ENCODE results near the gene TMEM198.

Gene TMEM198

GRCh38 chr2:219553463-219553963, 9.7 kb downstream of the TMEM198 start:
- H3K9me3 ChIP-seq (ENCODE audit: control insufficient read depth in 2 of 2, low read length in 2 of 2), result no peaks in the 10 kb centered on the region
- peaks cover 8 to 9% of the 10 kb centered on the region in 2 donors for H3K4me1 ChIP-seq (ENCODE audit: control insufficient read depth in 2 of 2, insufficient read depth in 2 of 2, low read length in 2 of 2)
- H3K4me3 ChIP-seq (ENCODE audit: low read length in 2 of 2), result no peak overlapping the region
- H3K9ac ChIP-seq (ENCODE audit: low read depth in 1 of 2, low read length in 2 of 2), result no peak overlapping the region
- H3K27ac ChIP-seq (ENCODE audit: low read depth in 2 of 2, low read length in 2 of 2), result no peak overlapping the region
- no peaks in the 10 kb centered on the region for H3K36me3 ChIP-seq (ENCODE audit: control insufficient read depth in 2 of 2, insufficient read depth in 2 of 2, low read length in 2 of 2)
- peaks cover 17 to 22% of the 10 kb centered on the region in 2 donors for H3K27me3 ChIP-seq (ENCODE audit: control insufficient read depth in 2 of 2, insufficient read depth in 2 of 2, low read length in 2 of 2)

- H3K27ac ChIP-seq (ENCODE audit: low read depth in 2 of 2, low read length in 2 of 2), result no peak overlapping the region
- no peaks in the 10 kb centered on the region for H3K9me3 ChIP-seq (ENCODE audit: control insufficient read depth in 2 of 2, low read length in 2 of 2)
- peaks cover 8 to 9% of the 10 kb centered on the region in 2 donors for H3K4me1 ChIP-seq (ENCODE audit: control insufficient read depth in 2 of 2, insufficient read depth in 2 of 2, low read length in 2 of 2)
- H3K27me3 ChIP-seq (ENCODE audit: control insufficient read depth in 2 of 2, insufficient read depth in 2 of 2, low read length in 2 of 2), result peaks cover 17 to 22% of the 10 kb centered on the region in 2 donors
- H3K9ac ChIP-seq (ENCODE audit: low read depth in 1 of 2, low read length in 2 of 2), result no peak overlapping the region
- no peak overlapping the region for H3K4me3 ChIP-seq (ENCODE audit: low read length in 2 of 2)
- no peaks in the 10 kb centered on the region for H3K36me3 ChIP-seq (ENCODE audit: control insufficient read depth in 2 of 2, insufficient read depth in 2 of 2, low read length in 2 of 2)
These were observed 10.5 kb downstream of the TMEM198 start for GRCh38 chr2:219554350-219554749.

GRCh38 chr2:219555956-219556355, 12.1 kb downstream of the TMEM198 start:
- H3K36me3 ChIP-seq (ENCODE audit: control insufficient read depth in 2 of 2, insufficient read depth in 2 of 2, low read length in 2 of 2), result no peaks in the 10 kb centered on the region
- no peaks in the 10 kb centered on the region for H3K9me3 ChIP-seq (ENCODE audit: control insufficient read depth in 2 of 2, low read length in 2 of 2)
- no peak overlapping the region for H3K9ac ChIP-seq (ENCODE audit: low read depth in 1 of 2, low read length in 2 of 2)
- H3K4me3 ChIP-seq (ENCODE audit: low read length in 2 of 2), result no peak overlapping the region
- H3K27me3 ChIP-seq (ENCODE audit: control insufficient read depth in 2 of 2, insufficient read depth in 2 of 2, low read length in 2 of 2), result peaks cover 17 to 19% of the 10 kb centered on the region in 2 donors
- H3K4me1 ChIP-seq (ENCODE audit: control insufficient read depth in 2 of 2, insufficient read depth in 2 of 2, low read length in 2 of 2), result peaks cover 8 to 9% of the 10 kb centered on the region in 2 donors
- no peak overlapping the region for H3K27ac ChIP-seq (ENCODE audit: low read depth in 2 of 2, low read length in 2 of 2)

GRCh38 chr2:219556413-219556812, 12.6 kb downstream of the TMEM198 start:
- peaks cover 16 to 17% of the 10 kb centered on the region in 2 donors for H3K27me3 ChIP-seq (ENCODE audit: control insufficient read depth in 2 of 2, insufficient read depth in 2 of 2, low read length in 2 of 2)
- no peak overlapping the region for H3K4me3 ChIP-seq (ENCODE audit: low read length in 2 of 2)
- H3K9ac ChIP-seq (ENCODE audit: low read depth in 1 of 2, low read length in 2 of 2), result no peak overlapping the region
- H3K36me3 ChIP-seq (ENCODE audit: control insufficient read depth in 2 of 2, insufficient read depth in 2 of 2, low read length in 2 of 2), result no peaks in the 10 kb centered on the region
- H3K9me3 ChIP-seq (ENCODE audit: control insufficient read depth in 2 of 2, low read length in 2 of 2), result no peaks in the 10 kb centered on the region
- no peak overlapping the region for H3K27ac ChIP-seq (ENCODE audit: low read depth in 2 of 2, low read length in 2 of 2)
- H3K4me1 ChIP-seq (ENCODE audit: control insufficient read depth in 2 of 2, insufficient read depth in 2 of 2, low read length in 2 of 2), result peaks cover 8 to 9% of the 10 kb centered on the region in 2 donors

- H3K9me3 ChIP-seq (ENCODE audit: control insufficient read depth in 2 of 2, low read length in 2 of 2), result no peaks in the 10 kb centered on the region
- no peak overlapping the region for H3K9ac ChIP-seq (ENCODE audit: low read depth in 1 of 2, low read length in 2 of 2)
- no peak overlapping the region for H3K27ac ChIP-seq (ENCODE audit: low read depth in 2 of 2, low read length in 2 of 2)
- peaks cover 5 to 8% of the 10 kb centered on the region in 2 donors for H3K4me1 ChIP-seq (ENCODE audit: control insufficient read depth in 2 of 2, insufficient read depth in 2 of 2, low read length in 2 of 2)
- H3K36me3 ChIP-seq (ENCODE audit: control insufficient read depth in 2 of 2, insufficient read depth in 2 of 2, low read length in 2 of 2), result no peaks in the 10 kb centered on the region
- H3K27me3 ChIP-seq (ENCODE audit: control insufficient read depth in 2 of 2, insufficient read depth in 2 of 2, low read length in 2 of 2), result peaks cover 13 to 17% of the 10 kb centered on the region in 2 donors
- H3K4me3 ChIP-seq (ENCODE audit: low read length in 2 of 2), result no peak overlapping the region
These were observed 13.5 kb downstream of the TMEM198 start for GRCh38 chr2:219557320-219557719.

GRCh38 chr2:219557791-219558785, 14.3 kb downstream of the TMEM198 start:
- Histone ChIP-seq H3K4me1 (ENCODE audit: control insufficient read depth in 2 of 2, insufficient read depth in 2 of 2, low read length in 2 of 2) (peaks cover under 1 to 3% of the 10 kb centered on the region in 2 donors), H3K4me3 (ENCODE audit: low read length in 2 of 2) (no peak overlapping the region), H3K9me3 (ENCODE audit: control insufficient read depth in 2 of 2, low read length in 2 of 2) (no peaks in the 10 kb centered on the region), H3K36me3 (ENCODE audit: control insufficient read depth in 2 of 2, insufficient read depth in 2 of 2, low read length in 2 of 2) (no peaks in the 10 kb centered on the region), H3K27ac (ENCODE audit: low read depth in 2 of 2, low read length in 2 of 2) (no peak overlapping the region), H3K27me3 (ENCODE audit: control insufficient read depth in 2 of 2, insufficient read depth in 2 of 2, low read length in 2 of 2) (peaks cover 10 to 13% of the 10 kb centered on the region in 2 donors), H3K9ac (ENCODE audit: low read depth in 1 of 2, low read length in 2 of 2) (no peak overlapping the region)

GRCh38 chr2:219559156-219559915, 15.5 kb downstream of the TMEM198 start:
- no peaks in the 10 kb centered on the region for H3K4me1 ChIP-seq (ENCODE audit: control insufficient read depth in 2 of 2, insufficient read depth in 2 of 2, low read length in 2 of 2)
- H3K9me3 ChIP-seq (ENCODE audit: control insufficient read depth in 2 of 2, low read length in 2 of 2), result peaks cover 0 to 1% of the 10 kb centered on the region in 2 donors
- H3K27ac ChIP-seq (ENCODE audit: low read depth in 2 of 2, low read length in 2 of 2), result no peak overlapping the region
- H3K4me3 ChIP-seq (ENCODE audit: low read length in 2 of 2), result no peak overlapping the region
- H3K36me3 ChIP-seq (ENCODE audit: control insufficient read depth in 2 of 2, insufficient read depth in 2 of 2, low read length in 2 of 2), result no peaks in the 10 kb centered on the region
- H3K27me3 ChIP-seq (ENCODE audit: control insufficient read depth in 2 of 2, insufficient read depth in 2 of 2, low read length in 2 of 2), result peaks cover 0 to 4% of the 10 kb centered on the region in 2 donors
- no peak overlapping the region for H3K9ac ChIP-seq (ENCODE audit: low read depth in 1 of 2, low read length in 2 of 2)

- H3K9ac ChIP-seq (ENCODE audit: low read depth in 1 of 2, low read length in 2 of 2), result no peak overlapping the region
- H3K4me1 ChIP-seq (ENCODE audit: control insufficient read depth in 2 of 2, insufficient read depth in 2 of 2, low read length in 2 of 2), result no peaks in the 10 kb centered on the region
- no peak overlapping the region for H3K4me3 ChIP-seq (ENCODE audit: low read length in 2 of 2)
- peaks cover 0 to 1% of the 10 kb centered on the region in 2 donors for H3K9me3 ChIP-seq (ENCODE audit: control insufficient read depth in 2 of 2, low read length in 2 of 2)
- H3K27ac ChIP-seq (ENCODE audit: low read depth in 2 of 2, low read length in 2 of 2), result no peak overlapping the region
- no peaks in the 10 kb centered on the region for H3K36me3 ChIP-seq (ENCODE audit: control insufficient read depth in 2 of 2, insufficient read depth in 2 of 2, low read length in 2 of 2)
- no peaks in the 10 kb centered on the region for H3K27me3 ChIP-seq (ENCODE audit: control insufficient read depth in 2 of 2, insufficient read depth in 2 of 2, low read length in 2 of 2)
These were observed 16.4 kb downstream of the TMEM198 start for GRCh38 chr2:219560037-219560892.

- H3K4me3 ChIP-seq (ENCODE audit: low read length in 2 of 2), result no peak overlapping the region
- H3K27ac ChIP-seq (ENCODE audit: low read depth in 2 of 2, low read length in 2 of 2), result no peak overlapping the region
- H3K36me3 ChIP-seq (ENCODE audit: control insufficient read depth in 2 of 2, insufficient read depth in 2 of 2, low read length in 2 of 2), result no peaks in the 10 kb centered on the region
- no peak overlapping the region for H3K9ac ChIP-seq (ENCODE audit: low read depth in 1 of 2, low read length in 2 of 2)
- H3K9me3 ChIP-seq (ENCODE audit: control insufficient read depth in 2 of 2, low read length in 2 of 2), result peaks cover 0 to 1% of the 10 kb centered on the region in 2 donors
- no peaks in the 10 kb centered on the region for H3K4me1 ChIP-seq (ENCODE audit: control insufficient read depth in 2 of 2, insufficient read depth in 2 of 2, low read length in 2 of 2)
- H3K27me3 ChIP-seq (ENCODE audit: control insufficient read depth in 2 of 2, insufficient read depth in 2 of 2, low read length in 2 of 2), result no peaks in the 10 kb centered on the region
These were observed 17.0 kb downstream of the TMEM198 start for GRCh38 chr2:219560893-219561178.

Data from mucosa of rectum (tissue), 2 donors.